HepG2 (cell line): ENCODE measurements around the gene LRRC42. TPM values are rescaled to one million over a fixed set of nuclear protein-coding genes. Genes with fewer than 3 reads are reported as not detected.

Experiments
- AHR ChIP-seq: IDR thresholded peaks from 2 replicates; pipeline ENCODE4 v1.6.1; 2018; ENCODE audit warnings: missing genetic modification reagents, missing compliant biosample characterization
- ASH2L ChIP-seq: fragments of 300-600, 200-600 bp; sonication (generic); IDR thresholded peaks from 2 replicates; pipeline ENCODE4 v1.7.0; 2017; ENCODE audit warnings: low read depth, mild to moderate bottlenecking, moderate library complexity, mixed read lengths, low read length; ENCODE audit not compliant: insufficient read length
- ATF1 ChIP-seq: IDR thresholded peaks from 2 replicates; pipeline ENCODE4 v1.6.1; 2016; ENCODE audit warnings: mild to moderate bottlenecking, control low read depth
- CBX5 ChIP-seq: sonication (generic); formaldehyde crosslinking; IDR thresholded peaks from 2 replicates; pipeline ENCODE4 v1.4.0; 2020; ENCODE audit warnings: missing genetic modification reagents, borderline replicate concordance
- CREB1 ChIP-seq, 2 experiments: fragments of 450-650 bp in 1 of 2; IDR thresholded peaks; 2 replicates each; pipeline ENCODE4 v1.6.1; 2016 to 2017; ENCODE audit warnings: control low read depth in 1 of 2, mild to moderate bottlenecking in 1 of 2, missing compliant biosample characterization in 1 of 2, missing genetic modification characterization in 1 of 2
- CREM ChIP-seq, 2 experiments: sonication (generic) in 1 of 2; formaldehyde crosslinking in 1 of 2; IDR thresholded peaks; 2 replicates each; pipeline versions ENCODE4 v1.4.0 to v1.6.1; 2016 to 2020; ENCODE audit warnings: antibody characterized with exemption in 1 of 2, mild to moderate bottlenecking in 1 of 2, missing genetic modification reagents in 1 of 2
- EZH2 ChIP-seq: conservative IDR thresholded peaks from 2 replicates; pipeline ENCODE4 v1.6.1; 2012; ENCODE audit warnings: mild to moderate bottlenecking, low read depth, low read length, moderate library complexity
- FLYWCH1 ChIP-seq: sonication (generic); formaldehyde crosslinking; IDR thresholded peaks from 2 replicates; pipeline ENCODE4 v1.8.1; 2023; ENCODE audit warnings: mild to moderate bottlenecking, missing genetic modification reagents
- GTF2F1 ChIP-seq: fragments of 150-350 bp; IDR thresholded peaks from 2 replicates; pipeline ENCODE4 v1.6.1; 2014; ENCODE audit warnings: low read length
- GZF1 ChIP-seq: sonication (generic); formaldehyde crosslinking; IDR thresholded peaks from 2 replicates; pipeline ENCODE4 v1.5.1; 2020; ENCODE audit warnings: mild to moderate bottlenecking, missing genetic modification reagents
- HDAC1 ChIP-seq: sonication (generic); formaldehyde crosslinking; IDR thresholded peaks from 2 replicates; pipeline ENCODE4 v1.5.1; 2020; ENCODE audit warnings: mild to moderate bottlenecking, missing genetic modification reagents
- MTF2 ChIP-seq: sonication (generic); formaldehyde crosslinking; IDR thresholded peaks from 2 replicates; pipeline ENCODE4 v1.5.0; 2020; ENCODE audit warnings: missing genetic modification reagents, borderline replicate concordance
- NFIC ChIP-seq: IDR thresholded peaks from 2 replicates; pipeline ENCODE4 v1.6.1; 2012; ENCODE audit warnings: mild to moderate bottlenecking, low read length, inconsistent platforms
- POLR2AphosphoS2 ChIP-seq: IDR thresholded peaks from 2 replicates; pipeline ENCODE4 v1.6.1; 2011; ENCODE audit warnings: low read depth, low read length, improper control_type of control experiment
- TBP ChIP-seq: sonication (generic); formaldehyde crosslinking; IDR thresholded peaks from 2 replicates; pipeline ENCODE4 v1.5.0; 2020; ENCODE audit warnings: missing genetic modification reagents
- THAP11 ChIP-seq: IDR thresholded peaks from 2 replicates; pipeline ENCODE4 v1.6.1; 2016; ENCODE audit warnings: missing biosample characterization, missing genetic modification reagents
- THRA ChIP-seq: sonication (generic); formaldehyde crosslinking; IDR thresholded peaks from 2 replicates; pipeline ENCODE4 v1.4.0; 2020; ENCODE audit warnings: missing genetic modification reagents, borderline replicate concordance
- ZBTB21 ChIP-seq: sonication (generic); formaldehyde crosslinking; IDR thresholded peaks from 2 replicates; pipeline ENCODE4 v1.4.0; 2020; ENCODE audit warnings: missing genetic modification reagents
- ZEB1 ChIP-seq: IDR thresholded peaks from 2 replicates; pipeline ENCODE4 v1.6.1; 2012; ENCODE audit warnings: mild to moderate bottlenecking, low read depth, inconsistent platforms; ENCODE audit not compliant: insufficient replicate concordance
- ZNF282 ChIP-seq: fragments of 450-650 bp; IDR thresholded peaks from 2 replicates; pipeline ENCODE4 v1.6.1; 2018; ENCODE audit not compliant: partially characterized antibody
- ZNF30 ChIP-seq: sonication (generic); formaldehyde crosslinking; IDR thresholded peaks from 2 replicates; pipeline ENCODE4 v1.5.0; 2020; ENCODE audit warnings: mild to moderate bottlenecking, missing genetic modification reagents
- ZNF432 ChIP-seq: sonication (generic); formaldehyde crosslinking; IDR thresholded peaks from 2 replicates; pipeline ENCODE4 v1.5.0; 2020; ENCODE audit warnings: missing genetic modification reagents, mild to moderate bottlenecking, borderline replicate concordance
- ZNF546 ChIP-seq: sonication (generic); formaldehyde crosslinking; conservative IDR thresholded peaks from 2 replicates; pipeline ENCODE4 v1.8.1; 2023; ENCODE audit warnings: mild to moderate bottlenecking, missing genetic modification reagents
- ZNF644 ChIP-seq: IDR thresholded peaks from 2 replicates; pipeline ENCODE4 v1.6.1; 2016; ENCODE audit warnings: low read depth
- ZNF678 ChIP-seq: sonication (generic); formaldehyde crosslinking; IDR thresholded peaks from 2 replicates; pipeline ENCODE4 v1.4.0; 2020; ENCODE audit warnings: mild to moderate bottlenecking, missing genetic modification reagents
- ZNF691 ChIP-seq: sonication (generic); formaldehyde crosslinking; IDR thresholded peaks from 2 replicates; pipeline ENCODE4 v1.4.0; 2020; ENCODE audit warnings: missing genetic modification reagents, low read depth, mild to moderate bottlenecking, borderline replicate concordance
- ZNF772 ChIP-seq: sonication (generic); formaldehyde crosslinking; IDR thresholded peaks from 2 replicates; pipeline ENCODE4 v1.5.0; 2020; ENCODE audit warnings: mild to moderate bottlenecking, missing genetic modification reagents
- polyA plus RNA-seq, 8 experiments: library from polyadenylated mRNA; depleted of rRNA in 3 of 8; stranded (reverse) in 7 of 8; unstranded in 1 of 8; fragments of >200 nt; fragmentation: Illumina TruSeq in 4 of 8; extraction: Trizol in 4 of 8; gene quantifications; 2 replicates each; pipeline versions ENCODE4 v1.2.1 to v1.2.3, GENCODE V29; 2011 to 2016; ENCODE audit warnings: low read depth in 4 of 8, missing spikeins in 1 of 8, mixed read lengths in 1 of 8; ENCODE audit not compliant: insufficient read depth in 1 of 8
- total RNA-seq, 5 experiments: library from RNA; depleted of rRNA; stranded (reverse); fragments of >200 nt; fragmentation: Illumina TruSeq; extraction: Trizol; gene quantifications; 2 replicates each; pipeline ENCODE4 v1.2.3, GENCODE V29; 2016; ENCODE audit warnings: low read depth in 1 of 5
- TF ChIP-seq, protein P1 (sequence below): sonication (generic); formaldehyde crosslinking; IDR thresholded peaks from 2 replicates; pipeline ENCODE4 v1.5.0; 2020; ENCODE audit warnings: mild to moderate bottlenecking, missing genetic modification reagents

Gene LRRC42
- total and polyA plus RNA-seq, 2 of the 13 experiments (the other 11 are each of a cell fraction or from before 2014, with no cell fraction given): 30.6 to 43.6 TPM

GRCh38 chr1:53982034-53982762 is 36.0 kb downstream of the LRRC42 start (continued):
- no peak for TF ChIP-seq EZH2
- TF ChIP-seq ASH2L: no peak
- TF ChIP-seq MTF2: no peak
- no peak for TF ChIP-seq GZF1 (CRISPR knock-in tag)
- no peak for TF ChIP-seq ATF1 (CRISPR knock-in tag)
- TF ChIP-seq HDAC1 (CRISPR knock-in tag): peak; percentile 54; the same call in 1 of the 2 replicates
- no peak for TF ChIP-seq FLYWCH1 (CRISPR knock-in tag)
- TF ChIP-seq CREM (IDR thresholded peaks at IDR 0.05): no peak
- no peak for TF ChIP-seq CREM (CRISPR knock-in tag; IDR thresholded peaks at IDR 0.05)
- peak; percentile 58; the same call in 1 of the 2 replicates for TF ChIP-seq THAP11 (CRISPR knock-in tag)
- no peak for TF ChIP-seq THRA (CRISPR knock-in tag)
- no peak for TF ChIP-seq POLR2AphosphoS2
- TF ChIP-seq AHR (CRISPR knock-in tag): no peak
- no peak for TF ChIP-seq GTF2F1
- TF ChIP-seq, protein P1, sequence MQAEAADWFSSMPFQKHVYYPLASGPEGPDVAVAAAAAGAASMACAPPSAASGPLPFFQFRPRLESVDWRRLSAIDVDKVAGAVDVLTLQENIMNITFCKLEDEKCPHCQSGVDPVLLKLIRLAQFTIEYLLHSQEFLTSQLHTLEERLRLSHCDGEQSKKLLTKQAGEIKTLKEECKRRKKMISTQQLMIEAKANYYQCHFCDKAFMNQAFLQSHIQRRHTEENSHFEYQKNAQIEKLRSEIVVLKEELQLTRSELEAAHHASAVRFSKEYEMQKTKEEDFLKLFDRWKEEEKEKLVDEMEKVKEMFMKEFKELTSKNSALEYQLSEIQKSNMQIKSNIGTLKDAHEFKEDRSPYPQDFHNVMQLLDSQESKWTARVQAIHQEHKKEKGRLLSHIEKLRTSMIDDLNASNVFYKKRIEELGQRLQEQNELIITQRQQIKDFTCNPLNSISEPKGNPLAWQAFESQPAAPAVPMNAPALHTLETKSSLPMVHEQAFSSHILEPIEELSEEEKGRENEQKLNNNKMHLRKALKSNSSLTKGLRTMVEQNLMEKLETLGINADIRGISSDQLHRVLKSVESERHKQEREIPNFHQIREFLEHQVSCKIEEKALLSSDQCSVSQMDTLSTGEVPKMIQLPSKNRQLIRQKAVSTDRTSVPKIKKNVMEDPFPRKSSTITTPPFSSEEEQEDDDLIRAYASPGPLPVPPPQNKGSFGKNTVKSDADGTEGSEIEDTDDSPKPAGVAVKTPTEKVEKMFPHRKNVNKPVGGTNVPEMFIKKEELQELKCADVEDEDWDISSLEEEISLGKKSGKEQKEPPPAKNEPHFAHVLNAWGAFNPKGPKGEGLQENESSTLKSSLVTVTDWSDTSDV (CRISPR knock-in tag): no peak
- peak; percentile 83 for TF ChIP-seq ZNF772
- no peak for TF ChIP-seq ZNF691 (CRISPR knock-in tag)
- no peak for TF ChIP-seq NFIC
- TF ChIP-seq ZBTB21 (CRISPR knock-in tag): no peak
- no peak for TF ChIP-seq ZNF30
- TF ChIP-seq ZNF432 (CRISPR knock-in tag): no peak
- no peak for TF ChIP-seq TBP (CRISPR knock-in tag)
- no peak for TF ChIP-seq CREB1 (IDR thresholded peaks at IDR 0.05)
- TF ChIP-seq CREB1 (CRISPR knock-in tag; IDR thresholded peaks at IDR 0.05): peak; percentile 50; the same call in 1 of the 2 replicates
- no peak for TF ChIP-seq ZNF644 (CRISPR knock-in tag)
- TF ChIP-seq ZNF546 (CRISPR knock-in tag): no peak
- TF ChIP-seq ZNF282: no peak
- TF ChIP-seq ZEB1: no peak
- TF ChIP-seq ZNF678 (CRISPR knock-in tag): no peak
- peak; percentile 19; the same call in 1 of the 2 replicates for TF ChIP-seq CBX5 (CRISPR knock-in tag)
